Kidney (tissue), 14 donors: ENCODE results near the gene SLC15A1. TPM values are rescaled to one million over a fixed set of nuclear protein-coding genes. Genes with fewer than 3 reads are reported as not detected.

Experiments
- DNase-seq, 5 donors: peaks; one replicate each; pipeline ENCODE4 v3.0.0-alpha.2; 2013 to 2020
- FAIRE-seq: peaks from 2 replicates; lab custom pipeline; 2012; peaks lifted over from hg19 to GRCh38; lab: Jason Lieb, UNC
- H3K27ac ChIP-seq, 2 donors: one replicate each; pipeline ENCODE4 v1.7.0; 2013; ENCODE audit warnings: low read depth in 2 of 2, low read length in 2 of 2, inconsistent platforms in 1 of 2
- H3K27me3 ChIP-seq: one replicate; pipeline ENCODE4 v1.7.1; 2013; ENCODE audit warnings: low read length, inconsistent platforms; ENCODE audit not compliant: control insufficient read depth, insufficient read depth
- H3K36me3 ChIP-seq, 3 donors: one replicate each; pipeline versions ENCODE4 v1.7.0 to v1.7.1; 2013; ENCODE audit warnings: low read length in 3 of 3, control low read depth in 1 of 3, inconsistent platforms in 1 of 3; ENCODE audit not compliant: insufficient read depth in 3 of 3, control insufficient read depth in 2 of 3
- H3K4me1 ChIP-seq, 3 donors: one replicate each; pipeline versions ENCODE4 v1.7.0 to v1.7.1; 2013; ENCODE audit warnings: low read length in 3 of 3, inconsistent platforms in 1 of 3, low read depth in 1 of 3; ENCODE audit not compliant: control insufficient read depth in 2 of 3, insufficient read depth in 2 of 3
- H3K4me3 ChIP-seq, 3 donors: one replicate each; pipeline versions ENCODE4 v1.7.0 to v1.8.1; 2013; ENCODE audit warnings: low read length in 3 of 3, control low read depth in 1 of 3, inconsistent platforms in 1 of 3
- H3K9ac ChIP-seq, 3 donors: one replicate each; pipeline versions ENCODE4 v1.7.0 to v1.7.1; 2013; ENCODE audit warnings: low read length in 3 of 3, control low read depth in 1 of 3, inconsistent platforms in 1 of 3
- H3K9me3 ChIP-seq, 3 donors: one replicate each; pipeline versions ENCODE4 v1.7.0 to v1.7.1; 2013; ENCODE audit warnings: low read length in 3 of 3, control low read depth in 1 of 3, inconsistent platforms in 1 of 3; ENCODE audit not compliant: control insufficient read depth in 2 of 3, insufficient read depth in 1 of 3
- CTCF ChIP-seq: IDR thresholded peaks from 3 replicates; pipeline ENCODE4 v1.5.1; 2012; ENCODE audit warnings: mild to moderate bottlenecking, moderate library complexity, borderline replicate concordance; ENCODE audit not compliant: insufficient read depth; ENCODE audit errors: extremely low read depth
- intact Hi-C: fragments of 100-400 bp; cut with DNase I; formaldehyde crosslinking; loops from one replicate; pipeline ENCODE4 v1.11.1; 2022
- polyA plus RNA-seq: library from polyadenylated mRNA; stranded (reverse); fragments of 350-450 nt; fragmentation: Illumina TruSeq; extraction: RNeasy Lipid Tissue Mini Kit (QIAGEN cat#74804); gene quantifications from one replicate; pipeline ENCODE4 v1.2.3, GENCODE V29; 2014; ENCODE audit warnings: low read depth, low replicate concordance; ENCODE audit not compliant: insufficient read depth
- total RNA-seq: library from RNA; stranded (reverse); fragmentation: NEBNext Ultra II Directional; extraction: Animal tissue kit (Norgen Biotek cat#: 25700); gene quantifications from one replicate; pipeline ENCODE4 v1.2.1, GENCODE V29; 2021
- donor health status: control.
- donor health status: control.
- donor health status: control.
- donor health status: control.
- donor health status: control.
- donor health status: DM: yes; HTN: yes; CAD: no.
- donor health status: Normal renal cell carcinoma (clear cell type).

SLC15A1 gene
- total and polyA plus RNA-seq, 2 donors from 2014 or later, result 5.6 to 10.2 TPM

- FAIRE-seq (no peak), DNase-seq (no peak)
- intact Hi-C loops, result no loop called here
- peaks cover 0 to 3% (median 0%) of the 10 kb centered on the region in 3 donors for H3K4me1 ChIP-seq
- no peak overlapping the region for H3K9ac ChIP-seq
- H3K27ac ChIP-seq, result no peak overlapping the region
- TF ChIP-seq CTCF, result no peak
- H3K36me3 ChIP-seq, result no peaks in the 10 kb centered on the region
- no peak overlapping the region for H3K4me3 ChIP-seq
- H3K27me3 ChIP-seq, result no peaks in the 10 kb centered on the region
- H3K9me3 ChIP-seq, result no peaks in the 10 kb centered on the region
Observed at GRCh38 chr13:98665638-98665995, 86.9 kb downstream of the SLC15A1 start.

- FAIRE-seq (no peak), DNase-seq (no peak)
- Histone ChIP-seq H3K9ac (no peak overlapping the region), H3K27ac (no peak overlapping the region), H3K36me3 (no peaks in the 10 kb centered on the region), H3K4me1 (peaks cover 0 to 3% (median 0%) of the 10 kb centered on the region in 3 donors), H3K27me3 (no peaks in the 10 kb centered on the region), H3K9me3 (no peaks in the 10 kb centered on the region), H3K4me3 (no peak overlapping the region)
- intact Hi-C loops, result no loop called here
- TF ChIP-seq CTCF, result no peak
Observed at GRCh38 chr13:98664924-98665637, 87.4 kb downstream of the SLC15A1 start.

- TF ChIP-seq CTCF, result no peak
- DNase-seq, result no peak
- no peaks in the 10 kb centered on the region for H3K9me3 ChIP-seq
- H3K9ac ChIP-seq, result no peak overlapping the region
- H3K27me3 ChIP-seq, result no peaks in the 10 kb centered on the region
- no peak overlapping the region for H3K4me3 ChIP-seq
- FAIRE-seq, result no peak
- no peak overlapping the region for H3K27ac ChIP-seq
- H3K4me1 ChIP-seq, result peaks cover 0 to 3% (median 0%) of the 10 kb centered on the region in 3 donors
- H3K36me3 ChIP-seq, result no peaks in the 10 kb centered on the region
- intact Hi-C loops, result no loop called here
Observed at GRCh38 chr13:98664510-98664909, 88.0 kb downstream of the SLC15A1 start.
